ENCODE results near the gene TRAK1.

GRCh38 chr3:42214064-42214463 is 122.9 kb downstream of the TRAK1 start:
- TF ChIP-seq CTCF (optimal IDR thresholded peaks at IDR 0.05 in 1 of 3, IDR thresholded peaks at IDR 0.05 in 1 of 3, conservative IDR thresholded peaks at IDR 0.05 in 1 of 3; ENCODE audit: extremely low read depth in 1 of 3, insufficient read depth in 2 of 3, low read length in 3 of 3), result no peak
- no peak for TF ChIP-seq EZH2 (IDR thresholded peaks at IDR 0.05; ENCODE audit: low read length)
